ENCODE results near the gene PARD3. TPM values are rescaled to one million over a fixed set of nuclear protein-coding genes. Genes with fewer than 3 reads are reported as not detected.

The PARD3 gene
- total RNA-seq, 2 donors from 2014 or later: 59.6 to 74.6 TPM

- Histone ChIP-seq H3K27me3 (ENCODE audit: control insufficient read depth, insufficient read depth, low read length, poor library complexity, severe bottlenecking) (no peaks in the 10 kb centered on the region), H3K9ac (ENCODE audit: extremely low read depth, low read length, poor library complexity, severe bottlenecking) (no peak overlapping the region), H3K4me3 (ENCODE audit: low read length) (no peak overlapping the region), H3K27ac (ENCODE audit: low read depth, low read length) (no peak overlapping the region), H3K36me3 (ENCODE audit: control insufficient read depth, insufficient read depth, low read length) (peaks cover 55% of the 10 kb centered on the region), H3K9me3 (ENCODE audit: control insufficient read depth, low read length) (no peaks in the 10 kb centered on the region), H3K4me1 (ENCODE audit: control insufficient read depth, insufficient read depth, low read length) (no peaks in the 10 kb centered on the region)
- Mint-ChIP-seq H3K4me3 (no peak overlapping the region), H3K9me3 (no peaks in the 10 kb centered on the region), H3K27me3 (ENCODE audit: insufficient read depth) (no peaks in the 10 kb centered on the region), H3K36me3 (ENCODE audit: low read depth) (peaks cover 24% of the 10 kb centered on the region), H3K4me1 (no peaks in the 10 kb centered on the region), H3K27ac (no peak overlapping the region)
- TF ChIP-seq CTCF (conservative IDR thresholded peaks at IDR 0.05): no peak
- no peak for DNase-seq
- 100% methylated on average over 1 of the region's 1 CpG; no CpG with 5 or more reads in 1 of the 2 experiments for WGBS, 2 experiments (ENCODE audit: insufficient coverage in 1 of 2, insufficient read length in 1 of 2)
Measured at GRCh38 chr10:34343764-34344163, 471.3 kb downstream of the PARD3 start.

GRCh38 chr10:34341473-34341872 lies 473.6 kb downstream of the PARD3 start:
- 98% methylated on average over 3 of the region's 4 CpGs; no CpG with 5 or more reads in 1 of the 2 experiments for WGBS, 2 experiments (ENCODE audit: insufficient coverage in 1 of 2, insufficient read length in 1 of 2)
- peaks cover 20% of the 10 kb centered on the region for H3K36me3 Mint-ChIP-seq (ENCODE audit: low read depth)
- no peak for TF ChIP-seq CTCF (conservative IDR thresholded peaks at IDR 0.05)

GRCh38 chr10:34340934-34341333 lies 474.2 kb downstream of the PARD3 start:
- H3K4me1 Mint-ChIP-seq: no peaks in the 10 kb centered on the region
- Histone ChIP-seq H3K27me3 (ENCODE audit: control insufficient read depth, insufficient read depth, low read length, poor library complexity, severe bottlenecking) (no peaks in the 10 kb centered on the region), H3K9ac (ENCODE audit: extremely low read depth, low read length, poor library complexity, severe bottlenecking) (no peak overlapping the region), H3K4me1 (ENCODE audit: control insufficient read depth, insufficient read depth, low read length) (no peaks in the 10 kb centered on the region), H3K36me3 (ENCODE audit: control insufficient read depth, insufficient read depth, low read length) (peaks cover 47% of the 10 kb centered on the region), H3K4me3 (ENCODE audit: low read length) (no peak overlapping the region), H3K27ac (ENCODE audit: low read depth, low read length) (no peak overlapping the region), H3K9me3 (ENCODE audit: control insufficient read depth, low read length) (no peaks in the 10 kb centered on the region)
- WGBS, 2 experiments (ENCODE audit: insufficient coverage in 1 of 2, insufficient read length in 1 of 2): 67% methylated on average over 1 of the region's 1 CpG; no CpG with 5 or more reads in 1 of the 2 experiments
- no peaks in the 10 kb centered on the region for H3K9me3 Mint-ChIP-seq
- H3K36me3 Mint-ChIP-seq (ENCODE audit: low read depth): peaks cover 20% of the 10 kb centered on the region
- no peak for DNase-seq
- H3K27me3 Mint-ChIP-seq (ENCODE audit: insufficient read depth): no peaks in the 10 kb centered on the region
- TF ChIP-seq CTCF (conservative IDR thresholded peaks at IDR 0.05): no peak
- no peak overlapping the region for H3K27ac Mint-ChIP-seq
- H3K4me3 Mint-ChIP-seq: no peak overlapping the region

More at GRCh38 chr10:34341473-34341872, 473.6 kb downstream of the PARD3 start:
- H3K4me1 ChIP-seq (ENCODE audit: control insufficient read depth, insufficient read depth, low read length): no peaks in the 10 kb centered on the region
- no peak for DNase-seq
- H3K4me3 ChIP-seq (ENCODE audit: low read length): no peak overlapping the region
- Mint-ChIP-seq H3K27me3 (ENCODE audit: insufficient read depth) (no peaks in the 10 kb centered on the region), H3K4me1 (no peaks in the 10 kb centered on the region), H3K4me3 (no peak overlapping the region), H3K9me3 (no peaks in the 10 kb centered on the region), H3K27ac (no peak overlapping the region)
- H3K27ac ChIP-seq (ENCODE audit: low read depth, low read length): no peak overlapping the region
- H3K9ac ChIP-seq (ENCODE audit: extremely low read depth, low read length, poor library complexity, severe bottlenecking): no peak overlapping the region
- H3K27me3 ChIP-seq (ENCODE audit: control insufficient read depth, insufficient read depth, low read length, poor library complexity, severe bottlenecking): no peaks in the 10 kb centered on the region
- H3K9me3 ChIP-seq (ENCODE audit: control insufficient read depth, low read length): no peaks in the 10 kb centered on the region
- peaks cover 48% of the 10 kb centered on the region for H3K36me3 ChIP-seq (ENCODE audit: control insufficient read depth, insufficient read depth, low read length)

All from endodermal cell (in vitro differentiated cells).